Stimulated activated CD8-positive, alpha-beta memory T cell treated with anti-CD3 and anti-CD28 coated beads, Interleukin-15, amount 100 ng/mL, for 4 hours (primary cell): ENCODE results near the gene YY1.
"Not testable (repeated sequence)": the region's sequence is repeated elsewhere in the genome, so short reads cannot be mapped to it uniquely, and the experiment has no call there.

ENCODE experiments used
- DNase-seq, 2 donors: peaks; one replicate each; pipeline ENCODE4 v3.0.0-alpha.2; 2020; ENCODE audit warnings: low read depth in 2 of 2

YY1 gene

DNA sequence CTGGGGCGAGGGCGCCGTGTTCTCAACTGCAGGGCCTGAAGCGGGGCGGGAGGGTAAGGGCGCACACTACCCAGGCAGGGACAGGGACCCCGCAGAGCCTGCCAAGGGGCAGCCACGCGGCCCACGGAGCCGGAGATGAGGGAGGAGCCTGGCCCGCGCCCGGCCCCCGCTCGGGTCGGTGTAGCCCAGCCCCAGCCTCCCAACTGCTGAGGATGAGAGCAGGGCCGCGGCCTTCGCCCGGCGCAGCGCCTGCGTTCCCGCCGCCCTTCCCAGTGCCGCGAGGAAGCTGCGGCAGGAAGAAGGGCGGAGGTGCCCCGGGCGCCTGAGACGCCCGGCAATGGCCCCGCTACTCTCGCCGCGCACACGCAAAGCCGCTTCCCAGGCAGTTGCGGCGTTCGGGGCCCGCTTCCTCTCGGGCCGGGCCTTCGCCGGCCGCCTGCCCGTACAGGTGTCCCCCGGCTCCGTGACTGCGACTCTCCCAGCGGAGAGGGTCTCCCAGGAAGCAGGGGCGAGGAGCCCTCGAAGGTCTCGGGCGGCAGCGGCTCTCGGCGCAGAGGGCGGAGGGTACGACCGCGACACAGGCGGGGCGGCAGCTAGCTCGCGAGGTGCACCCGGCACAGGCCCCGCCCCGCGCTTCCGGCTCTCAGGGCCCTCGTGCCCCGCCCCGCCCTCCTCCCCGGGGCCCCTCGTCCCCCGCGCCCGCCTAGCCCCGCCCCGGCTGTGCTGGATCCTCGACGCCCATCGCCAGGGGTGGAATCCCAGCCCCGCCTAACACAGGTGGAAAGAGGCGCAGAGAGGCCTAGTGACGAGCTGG, 24.8 kb upstream of the YY1 start:
- DNase-seq: peak; percentile 83 to 87

DNA sequence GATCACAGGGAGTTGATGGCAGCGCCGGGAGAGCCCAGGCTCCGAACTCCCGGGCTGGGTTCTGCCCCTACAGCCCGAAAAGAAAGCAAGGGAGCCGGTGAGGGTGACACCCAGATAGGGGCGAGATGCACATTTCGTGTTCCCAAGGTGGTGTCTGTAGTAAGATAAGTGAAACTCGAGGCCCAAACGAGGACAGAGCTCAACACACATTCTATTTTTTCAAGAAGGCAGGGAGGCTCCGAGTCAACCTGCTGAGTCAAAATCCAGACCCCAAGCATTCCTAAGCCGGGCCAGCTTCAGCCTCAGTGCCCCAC, 24.2 kb upstream of the YY1 start:
- DNase-seq: no peak

DNA sequence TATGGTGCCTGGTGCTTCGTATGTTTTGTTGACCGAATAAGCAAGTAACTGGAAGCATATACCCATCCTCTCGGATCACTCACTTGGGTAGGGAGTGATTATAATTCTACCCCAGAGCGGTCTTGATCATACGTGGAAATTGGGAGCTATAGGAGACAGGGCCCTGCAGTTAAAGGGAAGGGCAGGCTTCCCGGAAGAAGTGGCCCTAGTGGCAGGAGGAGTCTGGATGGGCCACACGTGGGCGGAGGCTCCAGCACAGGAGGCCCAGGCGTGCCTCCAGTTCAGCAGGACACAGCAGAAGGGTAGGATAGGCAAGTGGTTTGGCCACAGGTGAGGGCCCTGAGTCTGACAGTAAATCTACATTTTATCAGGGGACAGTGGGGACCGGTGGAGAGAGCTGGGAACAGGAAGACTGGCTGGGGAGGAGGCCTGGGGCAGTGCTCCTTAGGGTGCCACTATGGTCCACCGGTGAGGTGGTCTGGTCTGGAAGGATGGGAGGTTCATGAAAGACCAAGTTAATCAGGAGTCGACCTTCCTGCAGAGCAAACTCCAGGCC, 23.5 kb upstream of the YY1 start:
- DNase-seq: no peak

DNA sequence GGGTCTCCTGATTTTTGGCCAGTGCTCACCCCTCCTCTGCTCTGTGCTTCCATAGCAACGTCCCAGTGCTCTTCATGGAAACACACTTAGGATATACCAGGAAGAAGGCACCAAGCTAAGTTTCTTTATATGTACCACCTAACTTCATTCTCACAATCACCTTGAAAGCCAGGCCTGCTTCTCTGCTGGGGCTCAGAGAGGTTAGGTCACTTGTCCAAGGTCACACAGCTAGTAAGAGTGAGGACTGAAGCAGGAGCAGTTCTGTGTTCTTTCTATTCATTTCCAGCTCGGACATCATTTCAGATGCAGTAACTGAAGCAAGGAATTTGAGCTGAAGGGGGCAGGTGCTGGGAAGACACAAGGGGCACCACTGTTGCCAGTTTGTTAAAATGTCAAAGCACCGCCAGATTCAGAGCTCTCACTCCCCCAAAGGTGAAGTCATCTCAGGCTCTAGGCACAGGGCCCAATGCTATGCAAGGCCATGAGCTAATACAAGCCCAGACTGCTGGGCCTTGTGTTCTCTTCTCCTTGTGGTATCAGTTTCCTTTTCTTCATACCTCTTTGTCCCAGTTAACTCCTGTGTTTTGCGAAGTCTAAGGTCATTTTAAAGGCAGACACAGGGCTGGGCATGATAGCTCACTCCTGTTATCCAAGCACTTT, 19.7 kb upstream of the YY1 start:
- DNase-seq: no peak

DNA sequence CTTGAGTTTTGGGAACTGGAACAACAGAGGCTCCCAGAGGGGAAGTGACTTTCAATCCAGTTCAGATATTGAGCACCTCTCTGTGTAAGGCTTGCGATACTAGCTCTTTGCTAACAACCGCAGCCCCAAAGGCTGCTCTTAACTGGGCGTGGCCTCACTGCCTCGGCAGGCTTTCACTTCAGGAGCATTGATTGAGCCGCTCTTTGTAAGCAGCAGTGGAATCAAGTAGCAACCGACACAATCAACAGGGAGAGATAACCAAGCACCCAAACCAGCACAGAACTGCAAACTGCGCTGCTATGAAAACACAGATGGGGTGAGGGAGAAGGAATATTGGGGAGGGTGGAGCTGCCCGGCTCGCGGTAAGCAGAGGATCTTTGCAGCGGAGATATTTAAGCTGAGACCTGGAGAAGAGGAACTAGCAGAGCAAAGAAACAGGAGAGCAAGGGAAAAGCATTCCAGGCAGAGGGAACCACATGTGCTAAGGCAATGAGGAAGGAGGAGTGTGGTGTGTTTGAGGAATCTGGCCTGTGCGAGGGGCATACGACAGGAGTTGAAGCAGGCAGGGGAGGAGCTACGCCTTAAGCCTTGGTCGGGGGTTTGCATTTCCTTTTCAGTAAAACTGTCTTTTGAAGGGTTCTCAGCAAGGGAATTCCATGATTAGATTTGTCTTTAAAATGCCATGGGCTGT, 17.3 kb upstream of the YY1 start:
- peak; percentile 32 to 45 for DNase-seq

DNA sequence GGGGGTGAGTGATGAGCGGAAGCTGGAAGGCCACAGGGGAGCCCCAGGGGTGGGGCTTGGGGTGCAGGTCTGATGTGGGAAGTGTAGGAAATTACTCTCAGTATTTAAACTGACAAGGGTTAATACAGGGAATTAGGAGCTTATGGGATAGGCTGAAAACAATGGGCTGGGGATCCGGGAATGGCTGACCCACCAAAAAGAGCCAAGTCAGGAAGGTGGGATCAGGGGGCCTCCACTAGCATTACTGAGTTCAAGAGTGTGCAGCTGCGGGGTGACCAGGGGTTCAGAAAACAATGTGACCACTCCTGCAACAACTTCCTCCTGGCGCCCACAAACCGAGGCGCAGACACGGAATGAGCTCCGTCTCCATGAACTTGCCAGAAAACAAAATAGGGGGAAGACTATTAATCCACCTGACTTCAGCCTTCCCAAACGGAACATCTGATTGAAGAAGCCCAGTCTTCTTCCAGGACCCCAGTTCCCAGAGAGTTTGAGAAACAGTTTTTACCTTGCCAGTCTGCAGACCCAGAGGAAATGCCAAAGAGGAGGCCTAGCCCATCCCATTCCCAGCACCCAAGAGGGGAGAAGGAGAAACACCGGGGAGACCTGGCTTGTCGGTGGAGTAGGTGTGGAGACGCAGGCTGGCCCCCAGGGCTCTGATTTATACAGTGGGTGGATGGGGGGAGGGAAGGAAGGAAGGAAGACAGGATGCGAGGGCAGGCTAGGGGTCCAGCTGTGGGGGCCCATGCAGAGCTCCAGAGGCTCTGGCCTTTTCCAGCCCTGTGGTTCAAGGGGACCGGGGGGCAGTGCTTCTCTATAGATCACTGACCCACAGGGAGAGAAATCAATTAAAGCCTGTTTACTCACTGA, 16.5 kb upstream of the YY1 start:
- DNase-seq: no peak

DNA sequence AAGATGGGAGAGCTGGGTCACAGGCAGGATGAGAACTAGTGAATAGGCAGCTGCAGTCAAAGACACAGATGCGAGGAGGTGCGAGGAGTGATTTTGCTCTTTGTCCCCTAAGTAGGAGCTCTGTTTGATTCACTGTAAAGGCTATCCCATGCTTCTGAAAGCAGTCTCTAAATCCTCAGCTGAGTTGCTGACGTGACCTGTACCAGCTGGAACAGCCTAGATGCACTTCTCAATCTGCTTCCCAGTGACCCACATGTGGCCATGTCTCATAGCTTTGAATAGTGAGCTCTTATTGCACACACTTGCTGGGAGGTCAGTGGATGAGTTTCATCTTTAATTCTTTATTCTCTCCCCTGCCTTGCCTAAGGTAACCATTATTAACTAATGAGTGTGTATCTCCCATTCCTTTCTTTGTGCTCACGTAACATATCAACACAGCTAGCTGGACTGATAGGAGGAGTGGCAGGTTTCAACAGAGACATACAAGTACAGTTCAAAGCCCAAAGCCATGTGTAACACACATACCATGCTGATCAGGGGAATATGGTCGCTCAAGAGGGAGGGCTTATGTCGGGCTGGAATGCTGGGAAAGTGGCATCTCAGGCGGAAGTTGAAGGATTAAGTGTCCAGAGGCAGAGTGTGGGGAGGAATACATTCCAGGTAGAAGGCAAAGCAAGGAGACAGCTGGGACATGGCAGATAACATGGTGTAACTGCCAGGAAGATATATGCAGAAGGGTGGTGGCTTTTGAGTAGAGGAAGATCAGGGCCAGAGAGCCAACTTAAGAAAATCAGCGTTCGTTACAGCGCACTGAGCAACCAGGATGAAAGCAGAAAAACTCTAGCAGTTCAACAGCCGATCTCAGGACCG, 15.4 kb upstream of the YY1 start:
- no peak for DNase-seq

DNA sequence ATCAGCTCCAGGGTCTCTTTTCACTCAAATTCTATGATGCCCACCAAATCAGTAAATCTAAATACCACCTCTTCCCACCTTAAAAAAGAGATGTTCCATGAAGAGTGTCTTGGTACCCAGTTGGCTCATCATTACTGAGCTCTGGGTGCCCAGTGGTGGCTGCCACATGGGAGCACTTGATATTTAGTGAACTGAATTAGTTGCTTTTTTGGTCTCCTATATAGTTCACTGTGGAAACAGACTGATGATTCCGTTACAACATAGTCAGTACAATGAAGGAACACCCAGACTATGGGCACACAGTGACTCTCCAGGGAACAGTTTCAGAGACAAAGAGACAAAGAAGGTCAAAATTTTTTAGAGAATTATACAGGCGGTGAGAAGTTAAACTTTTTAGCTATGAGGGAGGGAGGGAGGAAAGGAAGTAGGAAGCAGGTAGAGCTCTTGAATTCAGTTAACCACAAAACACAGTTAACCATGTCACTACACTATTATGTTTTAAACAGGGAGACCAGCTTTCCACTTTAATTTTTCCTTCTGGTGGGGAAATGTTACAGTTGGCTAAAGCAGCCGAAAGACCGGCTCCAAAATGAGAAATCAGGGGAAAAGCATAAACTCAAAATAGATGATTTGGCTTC, 14.6 kb upstream of the YY1 start:
- DNase-seq: no peak

DNA sequence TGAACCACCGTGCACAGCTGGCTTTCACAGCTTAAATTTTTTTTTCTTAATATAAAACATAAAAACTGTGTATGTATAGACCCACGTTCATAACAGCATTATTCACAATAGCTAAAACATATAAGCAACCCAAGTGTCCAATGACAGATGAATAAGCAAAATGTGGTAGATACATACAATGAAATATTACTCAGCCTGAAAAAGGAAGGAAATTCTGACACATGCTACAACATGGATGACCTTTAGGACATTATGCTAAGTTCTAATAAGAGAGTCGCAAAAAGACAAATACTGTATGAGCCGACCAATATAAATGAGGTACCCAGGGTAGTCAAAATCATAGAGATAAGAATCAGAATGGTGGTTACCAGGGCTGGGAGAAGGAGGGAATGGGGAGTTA, 13.8 kb upstream of the YY1 start:
- no peak for DNase-seq

DNA sequence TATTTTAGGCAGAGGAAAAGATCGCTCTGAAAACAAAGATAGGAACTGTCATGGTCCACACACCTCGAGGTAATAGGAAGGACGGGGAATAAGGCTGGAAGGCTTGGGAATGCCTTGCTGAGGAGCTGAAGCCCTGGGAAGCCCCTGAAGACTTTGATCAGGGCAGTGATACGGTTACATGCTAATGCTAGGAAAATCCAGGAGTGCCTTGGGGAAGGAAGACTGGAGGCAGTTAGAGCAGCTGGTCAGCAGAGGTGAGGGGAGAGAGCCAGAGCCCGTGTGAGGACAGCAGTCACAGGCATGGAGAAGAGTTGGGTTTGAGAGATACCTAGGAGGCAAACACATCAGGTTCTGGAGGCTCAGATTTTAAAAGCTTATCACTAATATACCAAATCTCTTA, 8.6 kb upstream of the YY1 start:
- no peak for DNase-seq

DNA sequence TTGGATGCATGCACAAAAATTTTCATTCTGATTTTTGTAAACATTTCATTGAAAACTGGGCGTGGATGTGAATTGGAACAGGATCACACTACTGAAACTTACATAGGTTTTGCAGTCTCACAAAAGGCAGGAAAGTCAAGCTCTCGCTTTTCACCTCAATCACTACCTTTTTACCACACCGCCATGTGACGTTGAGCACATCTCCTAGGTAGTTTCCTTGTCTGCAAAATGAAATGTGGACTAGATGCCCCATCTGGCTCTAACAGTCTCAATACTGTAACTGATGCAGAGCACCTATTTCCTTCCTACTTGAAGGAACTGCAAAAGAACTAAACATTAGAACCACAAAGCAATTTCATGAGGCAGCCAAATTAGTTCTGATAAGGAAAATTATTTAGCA, 4.4 kb upstream of the YY1 start:
- DNase-seq: no peak

DNA sequence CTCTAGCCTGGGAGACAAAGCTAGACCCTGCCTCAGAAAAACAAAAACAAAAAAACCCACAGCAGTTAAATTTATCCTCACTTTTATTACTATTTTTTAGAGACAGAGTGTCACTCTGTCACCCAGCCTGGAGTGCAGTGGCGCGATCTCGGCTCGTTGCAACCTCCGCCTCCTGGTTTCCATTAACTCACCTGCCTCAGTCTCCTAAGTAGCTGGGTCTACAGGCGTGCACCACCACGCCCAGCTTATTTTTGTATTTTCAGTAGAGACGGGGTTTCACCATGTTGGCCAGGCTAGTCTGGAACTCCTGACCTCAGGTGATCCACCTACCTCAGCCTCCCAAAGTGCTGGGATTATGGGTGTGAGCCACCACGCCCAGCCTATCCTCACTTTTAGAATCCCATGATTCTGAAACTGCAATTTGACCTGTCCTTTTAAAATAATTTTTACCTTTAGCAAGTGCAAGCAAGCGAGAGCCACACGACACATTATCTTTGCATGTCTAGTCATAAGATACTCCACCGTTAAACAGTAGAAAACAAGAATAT, 2.6 kb upstream of the YY1 start:
- DNase-seq: not testable (repeated sequence)

DNA sequence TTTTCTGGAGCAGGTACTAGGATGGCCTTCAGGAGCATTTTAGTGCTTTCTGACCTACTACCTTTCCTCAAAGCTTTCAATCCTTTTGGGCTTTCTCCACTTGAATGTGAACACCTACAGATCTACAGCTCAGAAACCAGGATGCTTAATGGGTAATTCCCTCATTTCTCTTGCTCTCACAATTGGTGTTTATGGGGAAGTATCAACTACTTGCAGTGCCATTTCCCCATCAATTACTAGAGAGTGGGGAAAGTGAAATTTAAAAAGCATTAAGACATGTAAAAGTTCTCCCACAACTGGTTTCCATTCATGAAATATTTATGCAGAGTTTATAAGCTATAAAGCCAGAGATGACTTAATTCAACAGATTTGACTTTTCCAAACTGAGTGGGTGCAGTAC, 2.1 kb upstream of the YY1 start:
- no peak for DNase-seq

DNA sequence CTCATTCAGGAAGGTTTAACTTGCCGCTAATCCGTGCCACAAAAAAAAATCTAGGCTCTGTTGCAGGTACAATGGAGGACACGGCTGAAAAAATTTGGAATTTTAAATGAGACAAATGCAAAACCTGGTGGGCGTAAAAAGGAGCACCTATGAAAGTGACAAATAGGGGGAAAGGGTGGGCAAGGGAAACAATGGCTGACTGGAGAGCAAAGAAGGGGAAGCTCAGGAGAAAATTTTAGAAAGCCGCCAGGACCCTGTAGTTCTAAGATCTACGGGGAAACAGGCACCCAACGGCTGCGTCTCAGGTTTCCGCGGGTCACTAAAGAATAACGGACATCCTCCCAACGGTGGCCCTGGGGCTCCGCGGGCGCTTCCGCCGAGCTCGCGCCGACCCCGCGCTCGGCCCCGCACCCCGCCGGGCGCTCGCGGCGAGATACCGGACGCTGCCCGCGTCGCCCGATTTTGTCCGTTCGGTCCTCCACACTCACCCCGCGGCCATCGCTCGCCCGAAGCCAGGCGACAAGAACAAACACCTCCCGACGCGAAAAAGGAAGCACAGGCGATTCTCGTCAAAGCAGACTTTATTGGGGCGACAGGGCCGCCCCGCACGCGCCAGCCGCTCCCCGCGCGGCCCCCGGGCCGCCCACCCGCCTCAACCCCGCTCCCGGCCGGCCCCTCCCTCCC, 1.1 kb upstream of the YY1 start:
- DNase-seq: no peak

DNA sequence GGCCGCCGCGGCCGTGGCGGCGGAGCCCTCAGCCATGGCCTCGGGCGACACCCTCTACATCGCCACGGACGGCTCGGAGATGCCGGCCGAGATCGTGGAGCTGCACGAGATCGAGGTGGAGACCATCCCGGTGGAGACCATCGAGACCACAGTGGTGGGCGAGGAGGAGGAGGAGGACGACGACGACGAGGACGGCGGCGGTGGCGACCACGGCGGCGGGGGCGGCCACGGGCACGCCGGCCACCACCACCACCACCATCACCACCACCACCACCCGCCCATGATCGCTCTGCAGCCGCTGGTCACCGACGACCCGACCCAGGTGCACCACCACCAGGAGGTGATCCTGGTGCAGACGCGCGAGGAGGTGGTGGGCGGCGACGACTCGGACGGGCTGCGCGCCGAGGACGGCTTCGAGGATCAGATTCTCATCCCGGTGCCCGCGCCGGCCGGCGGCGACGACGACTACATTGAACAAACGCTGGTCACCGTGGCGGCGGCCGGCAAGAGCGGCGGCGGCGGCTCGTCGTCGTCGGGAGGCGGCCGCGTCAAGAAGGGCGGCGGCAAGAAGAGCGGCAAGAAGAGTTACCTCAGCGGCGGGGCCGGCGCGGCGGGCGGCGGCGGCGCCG, 381 bp downstream of the YY1 start:
- DNase-seq: peak; percentile 7 to 15

DNA sequence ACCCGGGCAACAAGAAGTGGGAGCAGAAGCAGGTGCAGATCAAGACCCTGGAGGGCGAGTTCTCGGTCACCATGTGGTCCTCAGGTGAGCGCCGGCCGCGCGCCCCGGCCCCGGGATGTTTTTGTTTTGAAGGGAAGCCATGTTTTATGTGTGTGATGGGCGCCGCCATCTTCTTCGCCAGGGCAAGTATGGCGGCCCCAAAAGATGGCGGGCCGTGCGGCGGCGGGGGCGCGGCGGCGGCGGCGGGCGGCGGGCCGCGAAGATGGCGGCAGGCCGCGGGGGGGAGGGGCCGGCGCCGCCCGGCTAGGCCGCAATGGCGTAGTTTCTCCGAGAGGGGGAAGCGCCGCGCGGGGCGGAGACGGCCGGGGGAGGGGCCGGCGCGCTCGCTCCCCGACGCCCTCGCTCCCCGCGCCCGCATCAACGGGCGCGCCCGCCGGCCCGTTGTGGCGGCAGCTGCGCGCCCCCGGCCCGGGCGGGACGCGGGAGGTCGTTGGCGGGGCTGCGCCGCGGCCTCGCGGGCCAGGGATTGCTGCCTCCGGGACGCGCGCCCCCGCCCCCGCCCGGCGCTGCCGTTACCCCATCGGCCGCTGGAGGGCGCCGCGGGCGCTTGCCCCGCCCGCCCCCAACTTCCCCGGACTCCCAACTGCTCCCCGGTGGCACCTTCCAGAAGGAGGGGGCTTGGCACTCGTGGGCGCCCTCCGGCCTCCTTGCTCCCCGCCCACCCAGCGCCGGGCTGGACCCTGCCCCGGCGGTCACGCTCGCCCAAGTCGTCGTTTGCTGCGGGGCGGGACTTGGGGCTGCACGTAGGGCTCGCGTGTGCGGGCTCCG, 1.1 kb downstream of the YY1 start:
- DNase-seq: peak; percentile 68 to 77

DNA sequence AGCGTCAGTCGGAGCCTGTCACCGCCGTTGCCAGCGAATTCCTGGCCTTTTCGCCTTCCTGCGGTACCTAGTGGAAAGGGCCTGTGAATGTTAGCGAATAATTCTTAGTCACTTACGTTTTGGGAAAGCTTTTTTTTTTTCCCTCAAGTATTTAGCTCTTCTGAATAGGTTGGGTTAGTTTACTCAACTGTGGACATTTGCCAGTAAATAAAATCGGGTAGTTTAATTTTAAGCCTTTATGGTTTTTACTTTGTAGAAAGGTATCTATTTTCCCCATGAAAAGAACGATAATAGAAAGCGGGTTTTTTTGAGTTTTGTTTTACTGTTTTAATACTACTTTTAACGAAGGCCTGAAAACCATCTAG, 1.7 kb downstream of the YY1 start:
- DNase-seq: no peak

DNA sequence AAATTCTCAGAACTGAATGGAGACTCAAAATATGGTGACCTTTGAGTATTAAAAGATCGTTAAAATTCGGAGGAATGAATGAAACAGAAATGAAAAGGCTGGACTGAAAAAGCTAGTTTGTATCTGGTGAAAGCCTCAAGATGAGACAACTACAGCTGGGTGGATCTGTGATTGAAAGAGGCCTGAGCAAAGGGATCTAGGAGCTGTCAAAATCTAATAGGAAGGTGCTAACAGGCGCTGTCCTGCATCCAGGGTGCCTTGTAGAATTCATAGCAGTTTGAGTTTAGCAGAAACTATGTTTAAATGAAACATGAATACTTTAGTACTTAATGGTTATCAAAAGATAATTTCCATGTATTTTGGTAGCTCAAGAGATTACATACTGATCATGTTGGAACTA, 2.3 kb downstream of the YY1 start:
- DNase-seq: no peak
